ENCODE measurements around the gene GDF9.

Gene GDF9

DNA sequence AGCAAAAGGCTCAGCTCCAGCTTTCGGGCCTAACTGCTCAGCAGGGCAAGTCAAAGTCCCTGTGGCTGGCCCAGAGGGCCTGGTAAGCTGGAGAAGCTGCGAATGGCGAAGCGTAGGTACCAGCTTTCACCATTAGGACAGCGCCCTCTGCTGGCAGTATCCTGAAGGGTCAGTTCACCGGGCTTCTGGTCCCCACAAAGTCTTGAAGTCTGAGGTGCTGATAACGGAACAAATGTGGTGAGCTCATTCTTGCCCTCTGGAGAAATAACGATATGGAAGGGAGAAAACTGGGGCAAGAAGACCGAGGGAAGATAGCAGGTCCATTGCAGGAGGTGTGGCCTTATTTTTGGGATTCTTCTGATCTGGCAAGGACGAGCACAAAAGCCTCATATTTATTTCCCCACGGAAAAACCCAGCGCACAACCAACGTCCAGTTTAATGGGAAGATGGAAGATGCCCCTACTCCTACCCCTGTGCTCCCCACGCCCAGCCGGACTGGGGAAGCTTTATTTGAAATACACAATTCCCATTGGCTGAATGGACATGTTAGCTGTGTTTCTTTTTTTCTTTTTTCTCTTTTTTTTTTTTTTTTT lies 46.0 kb downstream of the GDF9 start:
- DNase-seq = peak; percentile 40 to 98 (median 88)

DNA sequence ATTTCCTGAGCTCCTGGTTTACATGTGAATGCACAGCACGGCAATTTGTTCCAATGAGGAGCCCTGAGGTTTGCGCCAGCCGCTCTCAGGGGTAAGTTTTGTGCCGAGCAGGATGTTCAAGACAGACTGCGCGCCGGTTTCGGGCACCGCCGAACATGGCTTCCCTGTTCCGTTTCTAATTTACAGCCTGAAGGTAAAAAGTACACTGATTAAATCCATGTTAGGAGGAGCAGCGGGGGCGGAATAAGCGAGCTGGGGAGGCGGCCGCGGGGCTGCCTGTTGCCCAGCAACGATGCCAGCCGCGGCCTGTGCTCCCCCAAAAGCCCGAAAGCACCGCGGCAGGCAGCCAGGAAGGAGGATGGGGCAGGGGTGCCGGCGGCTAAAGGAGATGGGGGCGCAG lies 46.8 kb downstream of the GDF9 start:
- peak in 17 of 51 donors; percentile 24 to 69 (median 35) for DNase-seq

DNA sequence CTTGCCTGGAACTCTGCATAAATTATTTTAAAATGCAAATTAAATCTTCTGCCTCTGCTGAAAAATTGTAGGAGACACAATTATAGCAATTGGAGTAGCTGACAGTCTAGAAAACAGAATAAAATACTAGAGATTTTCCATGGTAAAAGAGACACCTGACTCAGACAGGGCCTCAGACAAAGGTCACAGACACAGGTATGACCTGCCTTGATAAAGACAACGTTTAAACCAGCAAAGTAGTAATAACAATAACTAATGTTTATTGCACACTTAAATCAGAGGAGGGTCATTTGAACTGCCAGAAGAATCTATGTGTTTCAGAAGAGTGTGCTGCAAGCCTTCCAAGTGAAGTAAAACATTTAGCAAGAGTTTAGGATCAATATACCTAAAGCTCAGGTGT lies 49.3 kb downstream of the GDF9 start:
- DNase-seq = no peak

DNA sequence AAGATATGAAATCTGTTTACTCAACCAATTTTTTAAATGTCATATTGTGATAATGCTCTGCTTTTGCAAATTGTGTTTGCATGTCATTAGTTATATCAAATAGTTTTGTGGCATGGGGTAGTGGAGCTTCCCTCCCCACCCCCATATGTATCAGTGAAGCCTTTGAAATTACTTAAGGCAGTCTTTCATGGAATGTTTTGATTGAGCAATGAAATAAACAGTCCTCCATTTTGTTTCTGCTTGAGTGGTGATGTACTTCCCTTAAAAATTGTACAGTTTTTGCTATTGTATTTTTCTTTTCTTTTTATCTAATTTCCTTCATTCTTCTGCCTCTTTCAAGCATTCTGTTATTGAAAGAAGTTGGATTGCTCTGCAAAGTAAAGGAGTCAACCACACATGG lies 49.7 kb downstream of the GDF9 start:
- DNase-seq = no peak

DNA sequence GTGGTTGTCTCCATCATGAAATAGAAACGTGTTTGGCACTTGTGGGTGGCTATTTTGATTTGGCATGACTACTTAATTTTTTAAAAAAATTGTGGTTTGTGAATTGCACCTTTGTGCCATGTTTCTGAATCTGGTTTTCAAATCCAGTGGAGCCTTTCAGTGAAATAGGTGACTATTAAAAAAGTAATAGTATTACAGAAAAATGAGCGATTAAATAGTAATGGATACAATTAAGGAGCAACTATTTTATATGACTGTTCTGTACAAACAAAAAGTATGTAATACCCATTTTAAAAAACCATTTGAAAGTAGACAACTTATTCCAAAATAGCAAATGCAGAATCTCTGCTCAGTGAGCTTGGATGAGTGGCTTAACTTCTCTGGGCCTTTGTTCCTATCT lies 50.2 kb downstream of the GDF9 start:
- DNase-seq = no peak

DNA sequence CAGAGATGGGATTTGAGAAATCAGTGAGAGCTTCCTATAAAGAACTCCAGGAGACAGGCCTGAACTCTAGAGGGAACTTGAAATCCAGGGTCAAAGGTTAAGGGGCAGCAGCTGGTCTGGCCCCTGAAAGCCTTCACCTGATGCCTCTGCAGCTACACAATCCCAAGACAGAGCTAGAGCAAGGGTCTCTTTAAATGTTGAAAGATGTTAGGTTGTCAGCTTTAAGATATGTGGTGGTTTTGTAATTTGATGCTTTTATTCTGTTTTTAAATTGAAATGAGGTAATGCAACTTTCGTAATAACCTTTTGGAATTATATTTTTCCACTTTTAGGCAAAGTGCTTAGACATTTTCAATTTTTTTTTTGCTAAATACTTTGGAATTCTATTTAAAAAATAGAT lies 50.8 kb downstream of the GDF9 start:
- DNase-seq = no peak

DNA sequence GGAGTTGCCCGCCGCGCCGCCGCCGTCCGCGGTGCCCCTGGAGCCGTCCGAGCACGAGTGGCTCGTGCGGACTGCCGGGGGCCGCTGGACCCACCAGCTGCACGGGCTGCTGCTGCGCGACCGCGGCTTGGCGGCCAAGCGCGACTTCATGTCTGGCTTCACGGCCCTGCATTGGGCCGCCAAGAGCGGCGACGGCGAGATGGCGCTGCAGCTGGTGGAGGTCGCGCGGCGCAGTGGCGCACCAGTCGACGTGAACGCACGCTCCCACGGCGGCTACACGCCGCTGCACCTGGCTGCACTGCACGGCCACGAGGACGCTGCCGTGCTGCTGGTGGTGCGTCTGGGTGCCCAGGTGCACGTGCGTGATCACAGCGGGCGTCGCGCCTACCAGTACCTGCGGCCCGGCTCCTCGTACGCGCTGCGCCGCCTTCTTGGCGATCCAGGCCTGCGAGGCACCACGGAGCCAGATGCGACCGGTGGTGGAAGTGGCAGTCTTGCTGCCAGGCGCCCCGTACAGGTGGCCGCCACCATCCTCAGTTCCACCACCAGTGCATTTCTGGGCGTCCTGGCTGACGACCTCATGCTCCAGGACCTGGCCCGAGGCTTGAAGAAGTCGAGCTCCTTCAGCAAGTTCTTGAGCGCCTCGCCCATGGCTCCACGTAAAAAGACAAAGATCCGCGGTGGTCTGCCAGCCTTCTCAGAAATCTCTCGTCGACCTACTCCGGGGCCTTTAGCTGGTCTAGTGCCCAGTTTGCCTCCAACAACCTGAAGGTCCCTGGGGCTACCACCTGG lies 51.6 kb downstream of the GDF9 start:
- peak in 5 of 51 donors; percentile 39 to 64 (median 44) for DNase-seq

DNA sequence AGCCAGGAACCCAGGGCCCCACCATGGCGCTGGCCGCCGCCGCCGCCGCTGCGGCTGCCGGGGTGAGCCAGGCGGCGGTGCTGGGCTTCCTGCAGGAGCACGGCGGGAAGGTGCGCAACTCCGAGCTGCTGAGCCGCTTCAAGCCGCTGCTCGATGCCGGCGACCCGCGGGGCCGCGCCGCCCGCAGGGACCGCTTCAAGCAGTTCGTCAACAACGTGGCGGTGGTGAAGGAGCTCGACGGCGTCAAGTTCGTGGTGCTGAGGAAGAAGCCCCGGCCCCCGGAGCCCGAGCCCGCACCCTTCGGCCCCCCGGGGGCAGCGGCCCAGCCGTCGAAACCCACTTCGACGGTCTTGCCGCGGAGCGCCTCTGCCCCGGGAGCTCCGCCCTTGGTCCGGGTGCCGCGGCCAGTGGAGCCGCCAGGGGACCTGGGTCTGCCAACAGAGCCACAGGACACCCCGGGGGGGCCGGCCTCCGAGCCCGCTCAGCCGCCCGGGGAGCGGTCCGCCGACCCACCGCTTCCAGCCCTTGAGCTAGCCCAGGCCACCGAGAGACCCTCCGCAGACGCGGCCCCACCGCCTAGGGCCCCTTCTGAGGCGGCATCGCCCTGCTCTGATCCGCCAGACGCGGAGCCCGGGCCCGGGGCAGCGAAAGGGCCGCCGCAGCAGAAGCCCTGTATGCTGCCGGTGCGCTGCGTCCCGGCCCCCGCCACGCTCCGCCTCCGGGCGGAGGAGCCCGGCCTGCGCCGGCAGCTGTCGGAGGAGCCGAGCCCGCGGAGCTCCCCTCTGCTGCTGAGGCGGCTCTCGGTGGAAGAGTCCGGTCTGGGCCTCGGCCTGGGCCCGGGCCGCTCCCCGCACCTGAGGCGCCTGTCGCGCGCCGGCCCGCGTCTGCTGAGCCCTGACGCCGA lies 52.4 kb downstream of the GDF9 start:
- DNase-seq = peak in 31 of 51 donors; percentile 22 to 79 (median 56)

DNA sequence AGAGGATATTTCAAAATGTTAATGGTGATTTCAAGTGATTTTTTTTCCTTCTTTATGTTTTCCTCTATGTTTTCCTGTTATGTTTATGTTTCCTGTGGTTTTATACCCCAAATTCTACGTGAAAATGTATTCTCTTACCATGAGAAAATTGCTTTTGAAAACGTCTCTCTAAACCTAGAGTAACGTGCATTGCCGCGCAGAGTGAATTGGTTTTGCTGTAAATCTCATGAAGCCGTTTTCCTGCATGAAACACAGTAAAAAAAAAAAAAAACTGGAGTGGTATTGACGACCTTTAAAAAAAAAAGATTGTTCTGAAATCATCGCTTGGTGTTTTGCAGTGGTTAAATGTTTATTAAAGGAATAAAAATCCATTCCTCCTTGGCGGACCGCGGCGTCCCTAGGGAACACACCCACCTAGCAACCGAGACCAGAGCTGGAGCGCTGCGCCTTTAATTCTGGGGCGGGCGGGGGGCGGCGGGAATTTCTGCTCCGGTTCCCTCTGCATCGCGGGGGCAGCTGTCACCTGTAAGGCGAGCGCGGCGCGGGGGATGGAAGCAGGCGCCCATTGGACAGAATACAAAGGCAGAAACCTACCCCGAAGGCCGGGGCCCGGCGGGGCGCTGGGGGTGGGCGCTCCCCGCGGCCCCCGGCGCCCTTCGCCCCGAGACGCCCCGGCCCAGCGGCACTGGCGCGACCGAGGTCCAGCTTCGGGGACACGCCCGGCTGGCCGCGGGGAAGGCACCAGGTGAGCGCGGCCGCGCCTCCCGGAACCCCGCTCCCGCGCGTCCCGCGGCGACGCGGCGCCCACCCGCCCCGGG lies 53.3 kb downstream of the GDF9 start, which contains the start of gene SOWAHA:
Gene SOWAHA, plus strand, starts transcription at position 522 of the 818 bp plus-strand sequence. CDS start 320 bp downstream, outside the sequence.
- DNase-seq = peak in 30 of 51 donors; percentile 20 to 86 (median 48)

DNA sequence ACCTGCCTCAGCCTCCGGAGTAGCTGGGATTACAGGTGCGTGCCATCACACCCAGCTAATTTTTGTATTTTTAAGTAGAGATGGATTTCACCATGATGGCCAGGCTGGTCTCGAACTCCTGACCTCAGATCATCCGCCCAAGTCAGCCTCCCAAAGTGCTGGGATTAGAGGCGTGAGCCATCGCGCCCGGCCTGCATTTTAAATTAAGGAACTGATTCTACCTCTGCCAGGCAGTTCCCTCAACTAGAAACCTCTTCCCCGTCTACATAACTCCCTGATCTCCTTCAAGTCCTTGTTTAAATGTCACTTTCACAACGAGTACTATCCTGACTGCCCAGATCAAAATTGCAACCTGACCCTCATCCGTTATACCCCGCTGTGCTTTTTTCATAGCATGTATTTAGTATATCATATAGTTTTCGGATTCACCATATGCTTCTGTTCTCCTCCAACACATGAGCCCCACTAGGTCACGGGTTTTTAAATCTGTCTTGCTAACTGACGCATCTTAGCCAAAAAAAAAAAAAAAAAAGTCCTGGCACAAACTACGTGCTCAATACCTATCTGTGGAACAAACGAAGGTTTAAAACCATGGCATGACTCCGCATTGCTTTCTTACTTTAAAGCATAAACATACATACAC lies 54.0 kb downstream of the GDF9 start:
- peak in 1 of 51 donors; percentile 47 for DNase-seq
